ENCODE results near the gene RENBP. TPM values are rescaled to one million over a fixed set of nuclear protein-coding genes. Genes with fewer than 3 reads are reported as not detected.

Gene RENBP
- polyA plus RNA-seq, 1 of the 3 experiments (the other 2 are of a cell fraction): 0.90 TPM

DNA sequence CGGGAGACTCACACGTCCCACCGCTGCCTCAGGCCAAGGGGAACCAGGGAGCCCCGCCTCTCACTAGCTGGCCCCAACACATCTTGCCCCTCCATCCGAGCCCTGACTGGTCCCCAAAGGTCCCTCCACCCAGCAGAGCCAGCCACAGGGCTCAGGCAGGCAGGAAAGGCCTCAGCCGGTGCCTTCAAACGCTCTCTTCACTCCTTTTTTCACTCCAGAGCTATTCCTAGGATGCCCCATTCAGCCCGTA, 16.8 kb downstream of the RENBP start:
- Histone ChIP-seq H3K27me3 (ENCODE audit: insufficient read depth) (peaks cover 5% of the 10 kb centered on the region; the same call in 1 of the 2 replicates), H3K36me3 (replicated peaks in 1 of 2; ENCODE audit: control insufficient read depth in 1 of 2, insufficient read depth in 2 of 2, low read length in 1 of 2) (peaks cover 5 to 31% of the 10 kb centered on the region in 2 experiments), H3K9me2 (no peaks in the 10 kb centered on the region), H3F3A (replicated peaks; ENCODE audit: insufficient read depth) (peaks cover 19% of the 10 kb centered on the region), H3K27ac (ENCODE audit: low read depth in 2 of 2, low read length in 1 of 2) (peak overlapping the region; percentile 97), H3K4me3 (ENCODE audit: low read depth in 2 of 2, low read length in 1 of 2) (peak overlapping the region; percentile 71 to 94), H3K9me3 (no peaks in the 10 kb centered on the region), H3K9ac (peak overlapping the region; percentile 99), H3K4me2 (peak overlapping the region; percentile 99), H4K20me1 (ENCODE audit: insufficient read depth) (peaks cover 15% of the 10 kb centered on the region), H3K4me1 (ENCODE audit: control insufficient read depth in 1 of 2, insufficient read depth in 2 of 2, low read depth in 1 of 2, low read length in 1 of 2) (peaks cover 0 to 55% of the 10 kb centered on the region in 2 experiments; a peak in 1 of 4 replicates), H2AFZ (ENCODE audit: low read depth) (peak overlapping the region; percentile 57), H3K79me2 (ENCODE audit: insufficient read depth) (peaks cover 13% of the 10 kb centered on the region)
- 3% methylated on average over 4 of the region's 8 CpGs for WGBS (ENCODE audit: low lambda C conversion rate)
- CTCF ChIA-PET: interaction anchor here (1.1 to 16.7 kb wide), 7 partner anchors 10 to 164 kb away, joined by 3 to 271 read pairs (median 6); partner anchors contain the start of genes PLXNB3 and RENBP
- TF ChIP-seq RCOR1 (IDR thresholded peaks at IDR 0.05; ENCODE audit: low read length) (0 out of 2 replicates have a peak, but pooled peaks have one; percentile 1), TCF12 (IDR thresholded peaks at IDR 0.05) (no peak)
- POLR2A ChIA-PET: interaction anchor here (0.6 to 1.7 kb wide), 8 partner anchors 13 to 52 kb away, joined by 3 to 9 read pairs (median 4); partner anchors contain the start of gene RENBP
- no peak for DNase-seq

DNA sequence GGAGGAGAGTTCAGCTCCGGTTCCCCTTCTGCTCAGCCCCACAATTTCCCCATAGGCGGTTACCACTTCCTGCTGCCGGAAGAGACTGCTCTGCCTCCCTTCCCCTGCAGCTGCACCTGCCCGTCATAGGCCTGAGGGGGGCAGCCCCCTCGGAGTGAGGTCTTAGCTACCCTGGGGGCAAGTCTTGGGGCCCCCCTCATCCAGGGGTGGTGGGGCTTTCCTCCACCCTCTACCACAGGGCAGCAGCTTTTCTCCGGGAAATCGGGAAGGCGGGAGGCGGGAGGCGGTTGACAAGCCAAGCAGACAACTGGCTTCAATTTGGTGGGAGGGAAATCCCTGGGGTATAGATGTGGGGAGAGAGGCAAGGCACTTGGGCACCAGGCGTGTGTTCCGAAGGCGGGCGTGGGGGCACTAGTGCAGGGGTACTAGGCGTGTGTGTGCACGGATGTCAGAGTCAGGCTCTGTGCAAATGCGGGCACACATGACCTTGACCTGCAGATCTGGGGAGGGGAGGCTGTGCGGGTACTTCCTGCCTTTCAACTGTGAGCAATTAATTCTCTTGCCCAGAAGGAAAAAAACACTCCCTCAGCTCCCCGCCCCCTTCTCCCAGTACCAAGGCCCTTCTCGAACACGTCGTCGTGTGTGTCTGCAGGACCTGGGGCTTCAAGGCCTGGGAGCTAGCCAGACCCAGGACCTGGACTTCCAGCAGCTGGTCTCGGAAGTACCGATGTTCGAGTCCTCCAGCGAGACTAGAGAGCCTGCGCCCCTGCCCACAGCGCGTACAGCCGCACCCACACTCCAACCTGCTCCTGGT, 17.4 kb downstream of the RENBP start:
- TF ChIP-seq TAF1 (IDR thresholded peaks at IDR 0.05; ENCODE audit: borderline replicate concordance, low read depth, low read length): peak; percentile 39; the same call in 1 of the 2 replicates
- TF ChIP-seq RCOR1 (IDR thresholded peaks at IDR 0.05; ENCODE audit: low read length): 0 out of 2 replicates have a peak, but pooled peaks have one; percentile 7
- TF ChIP-seq, protein P1, sequence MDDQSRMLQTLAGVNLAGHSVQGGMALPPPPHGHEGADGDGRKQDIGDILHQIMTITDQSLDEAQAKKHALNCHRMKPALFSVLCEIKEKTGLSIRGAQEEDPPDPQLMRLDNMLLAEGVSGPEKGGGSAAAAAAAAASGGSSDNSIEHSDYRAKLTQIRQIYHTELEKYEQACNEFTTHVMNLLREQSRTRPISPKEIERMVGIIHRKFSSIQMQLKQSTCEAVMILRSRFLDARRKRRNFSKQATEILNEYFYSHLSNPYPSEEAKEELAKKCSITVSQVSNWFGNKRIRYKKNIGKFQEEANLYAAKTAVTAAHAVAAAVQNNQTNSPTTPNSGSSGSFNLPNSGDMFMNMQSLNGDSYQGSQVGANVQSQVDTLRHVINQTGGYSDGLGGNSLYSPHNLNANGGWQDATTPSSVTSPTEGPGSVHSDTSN (IDR thresholded peaks at IDR 0.05): no peak; the same call in 1 of the 2 replicates
- CTCF ChIA-PET: interaction anchor here (1.1 to 16.7 kb wide), 9 partner anchors 10 to 163 kb away, joined by 3 to 271 read pairs (median 3); partner anchors contain the start of genes PLXNB3 and RENBP
- POLR2A ChIA-PET: interaction anchor here (0.6 to 1.7 kb wide), 11 partner anchors 13 to 500 kb away, joined by 3 to 9 read pairs (median 3); partner anchors contain the start of gene RENBP

DNA sequence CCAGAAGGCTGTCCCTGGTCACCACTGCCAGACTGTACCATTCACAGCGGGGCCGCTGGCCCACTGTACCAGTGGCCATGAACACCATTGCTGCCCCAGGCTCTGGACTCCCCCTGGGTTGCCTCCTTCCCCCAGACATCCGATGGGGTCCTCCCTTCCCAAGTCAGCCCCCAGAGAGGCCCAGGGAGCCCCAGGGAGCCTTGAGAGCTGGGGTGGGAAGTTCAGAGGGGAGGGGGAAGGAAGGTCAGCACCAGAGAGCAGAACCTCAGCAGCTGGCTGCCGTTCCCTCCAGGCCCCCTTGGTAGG, 17.9 kb downstream of the RENBP start:
- DNase-seq: no peak
- peaks cover 10% of the 10 kb centered on the region for H4K20me1 ChIP-seq (ENCODE audit: insufficient read depth)
- peaks cover 0 to 66% of the 10 kb centered on the region in 2 experiments; a peak in 1 of 4 replicates for H3K4me1 ChIP-seq (ENCODE audit: control insufficient read depth in 1 of 2, insufficient read depth in 2 of 2, low read depth in 1 of 2, low read length in 1 of 2)
- no peaks in the 10 kb centered on the region for H3K9me3 ChIP-seq
- no peak overlapping the region for H2AFZ ChIP-seq (ENCODE audit: low read depth)
- peak overlapping the region; percentile 97; a peak in 3 of 4 replicates for H3K27ac ChIP-seq (ENCODE audit: low read depth in 2 of 2, low read length in 1 of 2)
- peaks cover 5% of the 10 kb centered on the region; the same call in 1 of the 2 replicates for H3K27me3 ChIP-seq (ENCODE audit: insufficient read depth)
- H3K9me2 ChIP-seq: no peaks in the 10 kb centered on the region
- H3F3A ChIP-seq (replicated peaks; ENCODE audit: insufficient read depth): peaks cover 19% of the 10 kb centered on the region
- POLR2A ChIA-PET: interaction anchor here (0.9 to 1.7 kb wide), 5 partner anchors 16 to 48 kb away, joined by 3 to 9 read pairs (median 5); partner anchors contain the start of gene RENBP
- H3K4me3 ChIP-seq (ENCODE audit: low read depth in 2 of 2, low read length in 1 of 2): no peak overlapping the region; a peak in 1 of 4 replicates
- CTCF ChIA-PET: interaction anchor here (1.1 to 16.7 kb wide), 8 partner anchors 12 to 163 kb away, joined by 3 to 271 read pairs (median 4); partner anchors contain the start of genes PLXNB3 and RENBP
- H3K9ac ChIP-seq: 0 out of 2 replicates have a peak overlapping the region, but pooled peaks have one; percentile 99
- TF ChIP-seq SIN3A (IDR thresholded peaks at IDR 0.05; ENCODE audit: borderline replicate concordance, low read depth, low read length) (no peak), NRF1 (IDR thresholded peaks at IDR 0.05; ENCODE audit: low read depth, low read length) (no peak), RCOR1 (IDR thresholded peaks at IDR 0.05; ENCODE audit: low read length) (no peak)
- TF ChIP-seq, protein P2, sequence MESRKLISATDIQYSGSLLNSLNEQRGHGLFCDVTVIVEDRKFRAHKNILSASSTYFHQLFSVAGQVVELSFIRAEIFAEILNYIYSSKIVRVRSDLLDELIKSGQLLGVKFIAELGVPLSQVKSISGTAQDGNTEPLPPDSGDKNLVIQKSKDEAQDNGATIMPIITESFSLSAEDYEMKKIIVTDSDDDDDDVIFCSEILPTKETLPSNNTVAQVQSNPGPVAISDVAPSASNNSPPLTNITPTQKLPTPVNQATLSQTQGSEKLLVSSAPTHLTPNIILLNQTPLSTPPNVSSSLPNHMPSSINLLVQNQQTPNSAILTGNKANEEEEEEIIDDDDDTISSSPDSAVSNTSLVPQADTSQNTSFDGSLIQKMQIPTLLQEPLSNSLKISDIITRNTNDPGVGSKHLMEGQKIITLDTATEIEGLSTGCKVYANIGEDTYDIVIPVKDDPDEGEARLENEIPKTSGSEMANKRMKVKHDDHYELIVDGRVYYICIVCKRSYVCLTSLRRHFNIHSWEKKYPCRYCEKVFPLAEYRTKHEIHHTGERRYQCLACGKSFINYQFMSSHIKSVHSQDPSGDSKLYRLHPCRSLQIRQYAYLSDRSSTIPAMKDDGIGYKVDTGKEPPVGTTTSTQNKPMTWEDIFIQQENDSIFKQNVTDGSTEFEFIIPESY (IDR thresholded peaks at IDR 0.05; ENCODE audit: borderline replicate concordance, low read depth): no peak
- 0% methylated on average over 1 of the region's 4 CpGs for WGBS (ENCODE audit: low lambda C conversion rate)
- peaks cover 5% of the 10 kb centered on the region; the same call in 1 of the 2 replicates for H3K79me2 ChIP-seq (ENCODE audit: insufficient read depth)
- H3K36me3 ChIP-seq (replicated peaks in 1 of 2; ENCODE audit: control insufficient read depth in 1 of 2, insufficient read depth in 2 of 2, low read length in 1 of 2): peaks cover 3 to 20% of the 10 kb centered on the region in 2 experiments
- H3K4me2 ChIP-seq: peak overlapping the region; percentile 99

More for the DNA sequence above, 17.4 kb downstream of the RENBP start:
- 54% methylated on average over 15 of the region's 31 CpGs for WGBS (ENCODE audit: low lambda C conversion rate)
- Histone ChIP-seq H3K27me3 (ENCODE audit: insufficient read depth) (peaks cover 5% of the 10 kb centered on the region; the same call in 1 of the 2 replicates), H3K27ac (ENCODE audit: low read depth in 2 of 2, low read length in 1 of 2) (peak overlapping the region; percentile 97), H3K4me2 (peak overlapping the region; percentile 99), H3K9me3 (no peaks in the 10 kb centered on the region), H3F3A (replicated peaks; ENCODE audit: insufficient read depth) (peaks cover 19% of the 10 kb centered on the region), H2AFZ (ENCODE audit: low read depth) (peak overlapping the region; percentile 57; the same call in 1 of the 2 replicates), H3K4me3 (ENCODE audit: low read depth in 2 of 2, low read length in 1 of 2) (peak overlapping the region; percentile 71 to 94), H3K9me2 (no peaks in the 10 kb centered on the region), H3K9ac (peak overlapping the region; percentile 99), H3K36me3 (replicated peaks in 1 of 2; ENCODE audit: control insufficient read depth in 1 of 2, insufficient read depth in 2 of 2, low read length in 1 of 2) (peaks cover 5 to 26% of the 10 kb centered on the region in 2 experiments), H3K79me2 (ENCODE audit: insufficient read depth) (peaks cover 8% of the 10 kb centered on the region; the same call in 1 of the 2 replicates), H3K4me1 (ENCODE audit: control insufficient read depth in 1 of 2, insufficient read depth in 2 of 2, low read depth in 1 of 2, low read length in 1 of 2) (peaks cover 0 to 60% of the 10 kb centered on the region in 2 experiments; a peak in 1 of 4 replicates), H4K20me1 (ENCODE audit: insufficient read depth) (peaks cover 10% of the 10 kb centered on the region)
- peak; percentile 69 for DNase-seq

All from SK-N-SH (cell line).